ENCODE results near the gene ACOXL.

DNA sequence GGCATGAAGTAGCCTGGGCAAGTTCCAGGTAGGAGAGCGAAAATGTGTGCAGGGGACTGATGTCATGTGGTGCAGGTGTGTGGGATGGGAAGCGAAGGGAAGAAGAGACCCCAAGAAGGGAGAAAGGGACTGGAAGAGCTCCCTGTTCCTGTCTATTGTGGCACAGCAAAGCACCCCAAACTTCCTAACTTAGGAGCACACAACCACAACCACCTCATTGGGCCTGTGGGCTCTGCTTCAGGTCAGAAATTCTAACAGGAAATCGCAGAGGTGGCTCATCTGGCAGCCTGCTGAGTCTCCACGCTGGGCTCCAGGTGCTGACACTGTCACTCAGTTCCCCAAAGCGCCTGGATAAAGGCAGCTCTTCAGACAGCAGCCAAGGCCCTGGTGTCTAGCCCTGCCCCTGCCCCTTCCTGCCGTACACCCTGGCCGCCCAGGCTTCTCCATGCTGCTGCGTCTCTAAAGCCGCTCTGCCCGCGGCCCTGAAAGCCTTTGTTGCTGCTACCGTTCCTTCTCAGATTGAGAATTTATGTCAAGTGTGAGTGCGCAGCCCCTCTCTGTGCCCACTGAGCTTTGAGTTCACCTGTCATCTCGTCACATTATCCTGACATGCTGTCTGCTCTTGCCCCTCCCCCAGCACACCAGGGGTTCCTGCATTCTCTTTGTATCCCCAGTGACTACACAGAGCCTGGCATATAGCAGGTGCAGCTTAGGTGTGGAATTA lies 248.1 kb downstream of the ACOXL start:
- TF ChIP-seq POLR2A (conservative IDR thresholded peaks at IDR 0.05) (no peak), ZNF232 (CRISPR knock-in tag; IDR thresholded peaks at IDR 0.05) (no peak), L3MBTL2 (IDR thresholded peaks at IDR 0.05) (no peak), ELF1 (tag; IDR thresholded peaks at IDR 0.05) (no peak), CTCF (IDR thresholded peaks at IDR 0.05 in 2 of 3, conservative IDR thresholded peaks at IDR 0.05 in 1 of 3; ENCODE audit: insufficient read depth in 2 of 3, low read depth in 1 of 3, low read length in 3 of 3) (no peak), ZNF280B (CRISPR knock-in tag; IDR thresholded peaks at IDR 0.05) (no peak), DNMT1 (IDR thresholded peaks at IDR 0.05) (no peak), MXI1 (IDR thresholded peaks at IDR 0.05; ENCODE audit: low read depth, low read length) (no peak)
- TF ChIP-seq, protein P1, sequence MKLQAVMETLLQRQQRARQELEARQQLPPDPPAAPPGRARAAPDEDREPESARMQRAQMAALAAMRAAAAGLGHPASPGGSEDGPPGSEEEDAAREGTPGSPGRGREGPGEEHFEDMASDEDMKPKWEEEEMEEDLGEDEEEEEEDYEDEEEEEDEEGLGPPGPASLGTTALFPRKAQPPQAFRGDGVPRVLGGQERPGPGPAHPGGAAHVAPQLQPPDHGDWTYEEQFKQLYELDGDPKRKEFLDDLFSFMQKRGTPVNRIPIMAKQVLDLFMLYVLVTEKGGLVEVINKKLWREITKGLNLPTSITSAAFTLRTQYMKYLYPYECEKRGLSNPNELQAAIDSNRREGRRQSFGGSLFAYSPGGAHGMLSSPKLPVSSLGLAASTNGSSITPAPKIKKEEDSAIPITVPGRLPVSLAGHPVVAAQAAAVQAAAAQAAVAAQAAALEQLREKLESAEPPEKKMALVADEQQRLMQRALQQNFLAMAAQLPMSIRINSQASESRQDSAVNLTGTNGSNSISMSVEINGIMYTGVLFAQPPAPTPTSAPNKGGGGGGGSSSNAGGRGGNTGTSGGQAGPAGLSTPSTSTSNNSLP (IDR thresholded peaks at IDR 0.05; ENCODE audit: borderline replicate concordance, low read depth, low read length) = no peak

Measured in K562 (cell line).